Measurements from ENCODE around the gene GDI2. TPM values are rescaled to one million over a fixed set of nuclear protein-coding genes. Genes with fewer than 3 reads are reported as not detected.

Gene GDI2
- total RNA-seq, 1 experiment from 2014 or later: 144 TPM

DNA sequence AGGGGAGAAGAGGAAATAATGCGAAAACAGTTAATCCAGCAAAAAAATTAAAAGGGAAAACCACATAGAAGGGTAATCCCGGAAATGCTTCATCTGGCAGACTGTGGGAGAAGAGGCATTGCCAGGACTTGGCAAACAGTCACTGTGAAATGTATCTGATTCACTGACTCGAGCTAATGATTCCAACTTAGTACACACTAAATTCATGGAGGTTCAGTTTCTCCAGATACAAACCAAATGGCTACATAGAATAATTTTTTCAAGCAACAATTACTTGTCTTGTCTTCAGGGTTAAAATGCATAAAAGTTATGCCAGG lies 36.4 kb downstream of the GDI2 start:
- POLR2A ChIA-PET: no interaction called here

DNA sequence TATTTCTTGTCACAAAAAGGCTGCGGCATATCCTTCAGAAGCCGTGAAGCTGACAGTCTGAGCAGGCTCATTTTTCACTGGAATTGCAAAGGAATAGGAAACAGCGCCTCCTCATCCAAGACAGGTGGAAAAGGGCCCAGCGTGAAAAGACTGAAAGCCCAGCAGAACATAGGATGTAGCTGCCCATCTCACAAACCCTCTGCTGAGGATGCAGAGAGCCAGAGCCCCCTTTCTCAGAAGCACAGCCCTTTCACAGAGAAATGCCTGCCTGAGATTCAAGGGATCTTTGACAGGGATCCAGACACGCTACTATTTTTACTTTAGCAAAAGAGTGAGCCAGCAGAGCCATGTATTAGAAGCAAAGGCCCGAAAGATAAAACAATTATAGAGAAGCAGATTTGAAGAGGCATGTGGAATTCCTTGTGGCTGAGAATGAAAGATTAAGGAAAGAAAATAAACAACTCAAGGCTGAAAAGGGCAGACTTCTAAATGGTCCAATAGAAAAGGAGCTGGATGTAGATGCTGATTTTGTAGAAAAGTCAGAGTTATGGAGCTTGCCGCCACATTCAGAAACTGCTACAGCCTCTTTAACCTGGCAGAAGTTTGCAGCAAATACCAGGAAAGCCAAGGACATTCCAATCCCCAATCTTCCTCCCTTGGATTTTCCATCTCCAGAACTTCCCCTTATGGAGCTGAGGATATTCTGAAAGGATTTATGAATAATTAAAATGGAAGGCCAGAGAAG lies 36.9 kb downstream of the GDI2 start:
- H4K20me1 ChIP-seq (ENCODE audit: insufficient read depth): peaks cover 15% of the 10 kb centered on the region; the same call in 1 of the 2 replicates

More for the DNA sequence above, 36.4 kb downstream of the GDI2 start:
- ATAC-seq (no peak), DNase-seq (ENCODE audit: low read depth, low spot score) (no peak)
- Histone ChIP-seq H4K20me1 (ENCODE audit: insufficient read depth) (peaks cover 12% of the 10 kb centered on the region; the same call in 1 of the 2 replicates), H2AFZ (ENCODE audit: low read depth, low read length, poor library complexity, severe bottlenecking) (no peak overlapping the region), H3K9me2 (ENCODE audit: insufficient read depth) (no peaks in the 10 kb centered on the region), H3K79me2 (ENCODE audit: insufficient read depth, low read length) (peaks cover 100% of the 10 kb centered on the region), H3K4me1 (ENCODE audit: control insufficient read depth in 1 of 2, insufficient read depth in 2 of 2, low read length in 2 of 2) (no peaks in the 10 kb centered on the region), H3K27ac (ENCODE audit: low read depth, low read length) (no peak overlapping the region), H3K4me3 (replicated peaks in 1 of 2; ENCODE audit: low read depth in 1 of 2, low read length in 2 of 2) (no peak overlapping the region), H3K9ac (ENCODE audit: low read length) (no peak overlapping the region), H3K36me3 (ENCODE audit: control insufficient read depth in 1 of 2, insufficient read depth in 2 of 2, low read length in 2 of 2) (peaks cover 8 to 13% of the 10 kb centered on the region in 2 experiments; a peak in 3 of 4 replicates), H3K27me3 (ENCODE audit: insufficient read depth, low read length) (no peaks in the 10 kb centered on the region), H3K4me2 (ENCODE audit: low read length) (no peak overlapping the region), H3K9me3 (ENCODE audit: control insufficient read depth in 1 of 2, insufficient read depth in 1 of 2, low read depth in 1 of 2, low read length in 2 of 2) (no peaks in the 10 kb centered on the region)
- ChIA-PET CTCF (no interaction called here), RAD21 (ENCODE audit: low non-redundant PET in 1 of 2, low total read pairs in 2 of 2, uncharacterized antibody in 2 of 2, unreplicated experiment in 2 of 2) (no interaction called here)
- TF ChIP-seq ZNF274 (IDR thresholded peaks at IDR 0.05; ENCODE audit: low read depth, low read length): no peak
- TF ChIP-seq, protein P1, sequence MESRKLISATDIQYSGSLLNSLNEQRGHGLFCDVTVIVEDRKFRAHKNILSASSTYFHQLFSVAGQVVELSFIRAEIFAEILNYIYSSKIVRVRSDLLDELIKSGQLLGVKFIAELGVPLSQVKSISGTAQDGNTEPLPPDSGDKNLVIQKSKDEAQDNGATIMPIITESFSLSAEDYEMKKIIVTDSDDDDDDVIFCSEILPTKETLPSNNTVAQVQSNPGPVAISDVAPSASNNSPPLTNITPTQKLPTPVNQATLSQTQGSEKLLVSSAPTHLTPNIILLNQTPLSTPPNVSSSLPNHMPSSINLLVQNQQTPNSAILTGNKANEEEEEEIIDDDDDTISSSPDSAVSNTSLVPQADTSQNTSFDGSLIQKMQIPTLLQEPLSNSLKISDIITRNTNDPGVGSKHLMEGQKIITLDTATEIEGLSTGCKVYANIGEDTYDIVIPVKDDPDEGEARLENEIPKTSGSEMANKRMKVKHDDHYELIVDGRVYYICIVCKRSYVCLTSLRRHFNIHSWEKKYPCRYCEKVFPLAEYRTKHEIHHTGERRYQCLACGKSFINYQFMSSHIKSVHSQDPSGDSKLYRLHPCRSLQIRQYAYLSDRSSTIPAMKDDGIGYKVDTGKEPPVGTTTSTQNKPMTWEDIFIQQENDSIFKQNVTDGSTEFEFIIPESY (IDR thresholded peaks at IDR 0.05; ENCODE audit: extremely low read depth, insufficient replicate concordance, low read length): no peak
- intact Hi-C loops (cut with micrococcal nuclease): no loop called here
- no TSS peak for BruUV-seq (replicated peaks)

More for the DNA sequence above, 36.9 kb downstream of the GDI2 start:
- CTCF ChIA-PET: no interaction called here
- Histone ChIP-seq H3K27ac (ENCODE audit: low read depth, low read length) (no peak overlapping the region), H3K9me3 (ENCODE audit: control insufficient read depth in 1 of 2, insufficient read depth in 1 of 2, low read depth in 1 of 2, low read length in 2 of 2) (no peaks in the 10 kb centered on the region), H2AFZ (ENCODE audit: low read depth, low read length, poor library complexity, severe bottlenecking) (no peak overlapping the region), H3K79me2 (ENCODE audit: insufficient read depth, low read length) (peaks cover 100% of the 10 kb centered on the region), H3K4me2 (ENCODE audit: low read length) (no peak overlapping the region), H3K36me3 (ENCODE audit: control insufficient read depth in 1 of 2, insufficient read depth in 2 of 2, low read length in 2 of 2) (peaks cover 8 to 13% of the 10 kb centered on the region in 2 experiments; a peak in 3 of 4 replicates), H3K4me3 (replicated peaks in 1 of 2; ENCODE audit: low read depth in 1 of 2, low read length in 2 of 2) (no peak overlapping the region), H3K27me3 (ENCODE audit: insufficient read depth, low read length) (no peaks in the 10 kb centered on the region), H3K9me2 (ENCODE audit: insufficient read depth) (no peaks in the 10 kb centered on the region), H3K4me1 (ENCODE audit: control insufficient read depth in 1 of 2, insufficient read depth in 2 of 2, low read length in 2 of 2) (no peaks in the 10 kb centered on the region), H3K9ac (ENCODE audit: low read length) (no peak overlapping the region)
- intact Hi-C loops (cut with micrococcal nuclease): no loop called here
- no TSS peak for BruUV-seq (replicated peaks)
- RAD21 ChIA-PET (ENCODE audit: low non-redundant PET in 1 of 2, low total read pairs in 2 of 2, uncharacterized antibody in 2 of 2, unreplicated experiment in 2 of 2): no interaction called here
- ATAC-seq: peak; percentile 60; the same call in 1 of the 2 replicates
- POLR2A ChIA-PET: no interaction called here
- DNase-seq (ENCODE audit: low read depth, low spot score): no peak
- TF ChIP-seq, protein P2, sequence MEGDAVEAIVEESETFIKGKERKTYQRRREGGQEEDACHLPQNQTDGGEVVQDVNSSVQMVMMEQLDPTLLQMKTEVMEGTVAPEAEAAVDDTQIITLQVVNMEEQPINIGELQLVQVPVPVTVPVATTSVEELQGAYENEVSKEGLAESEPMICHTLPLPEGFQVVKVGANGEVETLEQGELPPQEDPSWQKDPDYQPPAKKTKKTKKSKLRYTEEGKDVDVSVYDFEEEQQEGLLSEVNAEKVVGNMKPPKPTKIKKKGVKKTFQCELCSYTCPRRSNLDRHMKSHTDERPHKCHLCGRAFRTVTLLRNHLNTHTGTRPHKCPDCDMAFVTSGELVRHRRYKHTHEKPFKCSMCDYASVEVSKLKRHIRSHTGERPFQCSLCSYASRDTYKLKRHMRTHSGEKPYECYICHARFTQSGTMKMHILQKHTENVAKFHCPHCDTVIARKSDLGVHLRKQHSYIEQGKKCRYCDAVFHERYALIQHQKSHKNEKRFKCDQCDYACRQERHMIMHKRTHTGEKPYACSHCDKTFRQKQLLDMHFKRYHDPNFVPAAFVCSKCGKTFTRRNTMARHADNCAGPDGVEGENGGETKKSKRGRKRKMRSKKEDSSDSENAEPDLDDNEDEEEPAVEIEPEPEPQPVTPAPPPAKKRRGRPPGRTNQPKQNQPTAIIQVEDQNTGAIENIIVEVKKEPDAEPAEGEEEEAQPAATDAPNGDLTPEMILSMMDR (IDR thresholded peaks at IDR 0.05 in 2 of 3, conservative IDR thresholded peaks at IDR 0.05 in 1 of 3; ENCODE audit: borderline replicate concordance in 1 of 3, insufficient read depth in 1 of 3, low read depth in 2 of 3, low read length in 2 of 3): peak in 2 of 3 experiments; percentile 23 to 26; a peak in 1 of 6 replicates
- no peak for TF ChIP-seq CEBPB (IDR thresholded peaks at IDR 0.05; ENCODE audit: low read depth)
- no peak for TF ChIP-seq RAD21 (IDR thresholded peaks at IDR 0.05; ENCODE audit: low read depth)
